Sigmoid colon (tissue), 7 donors: Measurements from ENCODE around the gene DOCK9. TPM values are rescaled to one million over a fixed set of nuclear protein-coding genes. Genes with fewer than 3 reads are reported as not detected.

ENCODE experiments used
- DNase-seq: peaks from one replicate; pipeline ENCODE4 v3.0.0-alpha.2; 2019
- H3K27ac ChIP-seq, 4 donors: fragments of 200-600 bp; sonication (generic); one replicate each; pipeline ENCODE4 v1.5.1; 2016 to 2019; ENCODE audit warnings: mild to moderate bottlenecking in 1 of 4
- H3K27me3 ChIP-seq, 3 donors: fragments of 200-600 bp; sonication (generic); one replicate each; pipeline ENCODE4 v1.5.1; 2019; ENCODE audit warnings: mild to moderate bottlenecking in 1 of 3
- H3K36me3 ChIP-seq, 4 donors: fragments of 200-600 bp; sonication (generic); one replicate each; pipeline ENCODE4 v1.5.1; 2016 to 2019
- H3K4me1 ChIP-seq, 4 donors: fragments of 200-600 bp; sonication (generic); one replicate each; pipeline ENCODE4 v1.5.1; 2017 to 2019
- H3K4me3 ChIP-seq, 4 donors: fragments of 200-600 bp; sonication (generic); one replicate each; pipeline ENCODE4 v1.5.1; 2017 to 2019; ENCODE audit warnings: mild to moderate bottlenecking in 2 of 4, moderate library complexity in 1 of 4
- H3K9me3 ChIP-seq, 4 donors: fragments of 200-600 bp in 3 of 4; sonication (generic) in 3 of 4; one replicate each; pipeline versions ENCODE4 v1.5.1 to v1.6.1; 2013 to 2019
- EP300 ChIP-seq, 4 donors: sonication (generic); formaldehyde crosslinking; IDR thresholded peaks; one replicate each; pipeline ENCODE4 v1.6.1; 2017; ENCODE audit warnings: antibody characterized with exemption in 4 of 4
- POLR2A ChIP-seq, 2 donors: fragments of 450-650 bp; IDR thresholded peaks; one replicate each; pipeline ENCODE4 v1.6.1; 2016; ENCODE audit warnings: antibody characterized with exemption in 2 of 2, mild to moderate bottlenecking in 2 of 2, moderate library complexity in 2 of 2
- POLR2AphosphoS5 ChIP-seq, 4 donors: sonication (generic); formaldehyde crosslinking; IDR thresholded peaks; one replicate each; pipeline ENCODE4 v1.6.1; 2017; ENCODE audit warnings: antibody characterized with exemption in 4 of 4
- WGBS, 2 donors: extraction: QIAGEN DNeasy Blood & Tissue Kit; methylation state at CpG; one replicate each; pipeline ENCODE4 v1.1.7; 2013; 5-methylcytosine and 5-hydroxymethylcytosine counted together
- intact Hi-C: fragments of 100-400 bp; cut with DNase I; formaldehyde crosslinking; loops from one replicate; pipeline ENCODE4 v1.15.1; 2023
- polyA plus RNA-seq, 3 donors: library from polyadenylated mRNA; stranded (reverse); fragments of 200-250 nt; gene quantifications; one replicate each; pipeline ENCODE4 v1.2.3, GENCODE V29; 2013
- total RNA-seq, 4 donors: library from RNA; depleted of rRNA; stranded (reverse); fragments of >200 nt; gene quantifications; one replicate each; pipeline ENCODE4 v1.1.0, GENCODE V29; 2016
- TF ChIP-seq, protein P1 (sequence below), 4 experiments: fragments of 450-650 bp in 3 of 4; fragments of 200-600 bp in 1 of 4; IDR thresholded peaks; one replicate each; pipeline ENCODE4 v1.5.1; 2016 to 2019; ENCODE audit warnings: antibody characterized with exemption in 4 of 4, mild to moderate bottlenecking in 3 of 4, moderate library complexity in 2 of 4
- donor health status: healthy with polysubstance abuse.
- donor health status: Bipolar disorder and iron deficiency.
- donor health status: healthy.

DOCK9 gene
- total and polyA plus RNA-seq, 7 donors: 10.8 to 126 (median 60.4) TPM

DNA sequence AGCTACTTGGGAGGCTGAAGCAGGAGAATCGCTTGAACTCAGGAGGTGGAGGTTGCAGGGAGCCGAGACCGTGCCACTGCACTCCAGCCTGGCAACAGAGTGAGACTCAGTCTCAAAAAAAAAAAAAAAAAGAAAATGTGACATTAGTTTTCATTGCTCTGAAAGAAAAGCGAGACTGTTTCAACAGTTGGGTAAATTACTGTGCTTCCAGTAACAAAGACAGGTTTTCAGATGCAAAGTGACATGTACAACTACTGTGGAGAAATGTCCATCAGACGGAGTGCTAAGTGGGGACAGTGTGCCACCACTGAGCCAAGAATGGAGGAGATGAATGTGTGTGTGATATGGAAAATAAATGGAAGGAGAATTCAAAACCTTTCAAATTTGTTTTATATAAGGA is 201.2 kb downstream of the DOCK9 start:
- Histone ChIP-seq H3K4me1 (no peaks in the 10 kb centered on the region), H3K27ac (no peak overlapping the region), H3K9me3 (no peaks in the 10 kb centered on the region), H3K4me3 (no peak overlapping the region), H3K36me3 (no peaks in the 10 kb centered on the region), H3K27me3 (no peaks in the 10 kb centered on the region)
- 88 to 91% methylated on average over 5 of the region's 5 CpGs for WGBS, 2 donors
- no peak for TF ChIP-seq POLR2A (IDR thresholded peaks at IDR 0.05)
- DNase-seq: no peak
- intact Hi-C loops: no loop called here

GRCh38 chr13:98775844-98776598 is 201.8 kb downstream of the DOCK9 start:
- intact Hi-C loops: no loop called here
- no peak overlapping the region for H3K4me3 ChIP-seq
- H3K4me1 ChIP-seq: no peaks in the 10 kb centered on the region
- no peaks in the 10 kb centered on the region for H3K36me3 ChIP-seq
- WGBS, 2 donors: 24 to 75% methylated on average over 22 of the region's 22 CpGs
- H3K27ac ChIP-seq: no peak overlapping the region
- no peaks in the 10 kb centered on the region for H3K27me3 ChIP-seq
- TF ChIP-seq POLR2A (IDR thresholded peaks at IDR 0.05) (no peak), EP300 (IDR thresholded peaks at IDR 0.05) (no peak), POLR2AphosphoS5 (IDR thresholded peaks at IDR 0.05) (no peak)
- TF ChIP-seq, protein P1, sequence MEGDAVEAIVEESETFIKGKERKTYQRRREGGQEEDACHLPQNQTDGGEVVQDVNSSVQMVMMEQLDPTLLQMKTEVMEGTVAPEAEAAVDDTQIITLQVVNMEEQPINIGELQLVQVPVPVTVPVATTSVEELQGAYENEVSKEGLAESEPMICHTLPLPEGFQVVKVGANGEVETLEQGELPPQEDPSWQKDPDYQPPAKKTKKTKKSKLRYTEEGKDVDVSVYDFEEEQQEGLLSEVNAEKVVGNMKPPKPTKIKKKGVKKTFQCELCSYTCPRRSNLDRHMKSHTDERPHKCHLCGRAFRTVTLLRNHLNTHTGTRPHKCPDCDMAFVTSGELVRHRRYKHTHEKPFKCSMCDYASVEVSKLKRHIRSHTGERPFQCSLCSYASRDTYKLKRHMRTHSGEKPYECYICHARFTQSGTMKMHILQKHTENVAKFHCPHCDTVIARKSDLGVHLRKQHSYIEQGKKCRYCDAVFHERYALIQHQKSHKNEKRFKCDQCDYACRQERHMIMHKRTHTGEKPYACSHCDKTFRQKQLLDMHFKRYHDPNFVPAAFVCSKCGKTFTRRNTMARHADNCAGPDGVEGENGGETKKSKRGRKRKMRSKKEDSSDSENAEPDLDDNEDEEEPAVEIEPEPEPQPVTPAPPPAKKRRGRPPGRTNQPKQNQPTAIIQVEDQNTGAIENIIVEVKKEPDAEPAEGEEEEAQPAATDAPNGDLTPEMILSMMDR (IDR thresholded peaks at IDR 0.05): no peak
- H3K9me3 ChIP-seq: no peaks in the 10 kb centered on the region
- no peak for DNase-seq

DNA sequence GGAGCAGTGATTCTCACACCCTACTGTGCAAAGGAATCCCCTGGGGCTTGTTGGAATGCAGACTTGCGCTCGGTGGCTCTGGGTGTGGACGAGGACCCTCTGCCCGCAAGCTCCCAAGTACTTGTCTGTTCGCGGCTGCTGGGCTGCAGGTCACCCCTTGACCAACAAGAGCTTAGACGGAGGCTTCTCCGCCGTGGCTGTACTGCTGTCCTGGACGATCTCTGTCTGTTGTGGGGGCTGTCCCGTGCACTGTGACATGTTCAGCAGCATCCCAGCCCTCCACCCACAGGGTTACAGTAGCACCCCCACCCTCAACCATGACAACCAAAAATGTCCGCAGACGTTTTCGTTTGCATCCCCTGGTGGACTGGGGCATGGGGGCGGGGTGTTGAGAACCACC is 202.5 kb downstream of the DOCK9 start:
- DNase-seq: no peak
- 88 to 90% methylated on average over 15 of the region's 15 CpGs for WGBS, 2 donors
- intact Hi-C loops: no loop called here
- Histone ChIP-seq H3K4me1 (no peaks in the 10 kb centered on the region), H3K4me3 (no peak overlapping the region), H3K9me3 (no peaks in the 10 kb centered on the region), H3K36me3 (no peaks in the 10 kb centered on the region), H3K27ac (no peak overlapping the region), H3K27me3 (no peaks in the 10 kb centered on the region)
- TF ChIP-seq POLR2AphosphoS5 (IDR thresholded peaks at IDR 0.05) (no peak), POLR2A (IDR thresholded peaks at IDR 0.05) (no peak), EP300 (IDR thresholded peaks at IDR 0.05) (no peak)
- TF ChIP-seq, protein P1 (IDR thresholded peaks at IDR 0.05): no peak

- TF ChIP-seq EP300 (IDR thresholded peaks at IDR 0.05) (no peak), POLR2AphosphoS5 (IDR thresholded peaks at IDR 0.05) (no peak), POLR2A (IDR thresholded peaks at IDR 0.05) (no peak)
- TF ChIP-seq, protein P1 (IDR thresholded peaks at IDR 0.05): no peak
- peaks cover 0 to under 1% (median 0%) of the 10 kb centered on the region in 4 donors for H3K9me3 ChIP-seq
- H3K27me3 ChIP-seq: no peaks in the 10 kb centered on the region
- intact Hi-C loops: no loop called here
- 94 to 95% methylated on average over 9 of the region's 9 CpGs for WGBS, 2 donors
- H3K4me3 ChIP-seq: no peak overlapping the region
- no peak overlapping the region for H3K27ac ChIP-seq
- H3K36me3 ChIP-seq: no peaks in the 10 kb centered on the region
- DNase-seq: no peak
- no peaks in the 10 kb centered on the region for H3K4me1 ChIP-seq
Observed at GRCh38 chr13:98774776-98775175, 203.1 kb downstream of the DOCK9 start.

DNA sequence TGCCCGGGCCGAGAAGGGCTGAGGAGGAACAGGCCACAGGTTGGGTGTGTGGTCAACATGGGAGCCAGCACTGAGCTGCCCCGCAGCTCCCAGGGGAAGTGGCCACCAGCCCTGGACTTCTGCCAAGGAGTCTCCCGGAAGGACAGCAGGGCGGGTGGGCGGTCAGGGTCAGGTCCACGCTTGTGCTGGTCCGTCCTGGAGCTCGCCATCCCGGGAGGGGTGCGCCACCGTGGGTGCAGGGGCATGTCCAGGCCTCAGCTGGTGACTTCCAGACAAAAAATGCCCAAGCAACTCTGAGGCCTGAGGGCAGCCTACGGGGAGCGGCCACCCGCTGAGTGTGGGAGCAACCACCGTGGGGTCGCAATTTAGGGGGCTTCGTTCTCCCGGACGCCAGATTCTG is 203.9 kb downstream of the DOCK9 start:
- H3K36me3 ChIP-seq: no peaks in the 10 kb centered on the region
- TF ChIP-seq, protein P1 (IDR thresholded peaks at IDR 0.05): no peak
- TF ChIP-seq EP300 (IDR thresholded peaks at IDR 0.05) (no peak), POLR2A (IDR thresholded peaks at IDR 0.05) (no peak), POLR2AphosphoS5 (IDR thresholded peaks at IDR 0.05) (no peak)
- H3K4me3 ChIP-seq: no peak overlapping the region
- no peak for DNase-seq
- 92 to 93% methylated on average over 20 of the region's 20 CpGs for WGBS, 2 donors
- H3K27ac ChIP-seq: no peak overlapping the region
- no peaks in the 10 kb centered on the region for H3K27me3 ChIP-seq
- H3K4me1 ChIP-seq: no peaks in the 10 kb centered on the region
- intact Hi-C loops: no loop called here
- peaks cover 0 to 2% (median 0%) of the 10 kb centered on the region in 4 donors for H3K9me3 ChIP-seq
